Measurements from ENCODE around the gene PIBF1. TPM values are rescaled to one million over a fixed set of nuclear protein-coding genes. Genes with fewer than 3 reads are reported as not detected.

The PIBF1 gene
- total and polyA plus RNA-seq, 10 of the 15 experiments (the other 5 are each of a cell fraction or from before 2014, with no cell fraction given) = 6.4 to 24.5 (median 11.1) TPM

DNA sequence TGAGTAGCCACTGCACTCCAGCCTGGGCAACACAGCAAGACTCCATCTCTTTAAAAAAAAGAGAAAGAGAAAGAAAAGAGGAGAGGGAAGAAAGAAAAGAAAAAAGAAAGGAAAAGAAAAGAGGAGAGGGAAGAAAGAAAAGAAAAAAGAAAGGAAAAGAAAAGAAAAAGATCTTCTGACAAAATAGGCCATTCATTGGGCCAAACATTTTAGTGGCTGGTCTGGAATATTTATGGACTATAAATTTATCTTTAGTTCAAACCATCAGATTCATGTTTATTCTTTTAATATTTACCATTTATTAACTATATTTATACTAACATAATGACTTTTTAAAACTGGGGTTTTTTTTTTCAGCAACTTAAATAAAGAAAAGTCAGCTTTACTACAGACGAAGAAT, 191.3 kb downstream of the PIBF1 start (continued):
- TF ChIP-seq, protein P1, sequence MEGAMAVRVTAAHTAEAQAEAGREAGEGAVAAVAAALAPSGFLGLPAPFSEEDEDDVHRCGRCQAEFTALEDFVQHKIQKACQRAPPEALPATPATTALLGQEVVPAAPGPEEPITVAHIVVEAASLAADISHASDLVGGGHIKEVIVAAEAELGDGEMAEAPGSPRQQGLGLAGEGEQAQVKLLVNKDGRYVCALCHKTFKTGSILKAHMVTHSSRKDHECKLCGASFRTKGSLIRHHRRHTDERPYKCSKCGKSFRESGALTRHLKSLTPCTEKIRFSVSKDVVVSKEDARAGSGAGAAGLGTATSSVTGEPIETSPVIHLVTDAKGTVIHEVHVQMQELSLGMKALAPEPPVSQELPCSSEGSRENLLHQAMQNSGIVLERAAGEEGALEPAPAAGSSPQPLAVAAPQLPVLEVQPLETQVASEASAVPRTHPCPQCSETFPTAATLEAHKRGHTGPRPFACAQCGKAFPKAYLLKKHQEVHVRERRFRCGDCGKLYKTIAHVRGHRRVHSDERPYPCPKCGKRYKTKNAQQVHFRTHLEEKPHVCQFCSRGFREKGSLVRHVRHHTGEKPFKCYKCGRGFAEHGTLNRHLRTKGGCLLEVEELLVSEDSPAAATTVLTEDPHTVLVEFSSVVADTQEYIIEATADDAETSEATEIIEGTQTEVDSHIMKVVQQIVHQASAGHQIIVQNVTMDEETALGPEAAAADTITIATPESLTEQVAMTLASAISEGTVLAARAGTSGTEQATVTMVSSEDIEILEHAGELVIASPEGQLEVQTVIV (IDR thresholded peaks at IDR 0.05; ENCODE audit: borderline replicate concordance, partially characterized antibody) = no peak
- TF ChIP-seq, protein P2, sequence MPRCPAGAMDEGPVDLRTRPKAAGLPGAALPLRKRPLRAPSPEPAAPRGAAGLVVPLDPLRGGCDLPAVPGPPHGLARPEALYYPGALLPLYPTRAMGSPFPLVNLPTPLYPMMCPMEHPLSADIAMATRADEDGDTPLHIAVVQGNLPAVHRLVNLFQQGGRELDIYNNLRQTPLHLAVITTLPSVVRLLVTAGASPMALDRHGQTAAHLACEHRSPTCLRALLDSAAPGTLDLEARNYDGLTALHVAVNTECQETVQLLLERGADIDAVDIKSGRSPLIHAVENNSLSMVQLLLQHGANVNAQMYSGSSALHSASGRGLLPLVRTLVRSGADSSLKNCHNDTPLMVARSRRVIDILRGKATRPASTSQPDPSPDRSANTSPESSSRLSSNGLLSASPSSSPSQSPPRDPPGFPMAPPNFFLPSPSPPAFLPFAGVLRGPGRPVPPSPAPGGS (IDR thresholded peaks at IDR 0.05; ENCODE audit: borderline replicate concordance, insufficient read depth, low read depth, low read length, poor library complexity, severe bottlenecking) = no peak
- TF ChIP-seq GABPA (IDR thresholded peaks at IDR 0.05; ENCODE audit: low read depth) (no peak), HDAC2 (IDR thresholded peaks at IDR 0.05) (no peak)

GRCh38 chr13:72983085-72983768, 201.3 kb downstream of the PIBF1 start:
- WGBS (ENCODE audit: insufficient coverage, insufficient replicate concordance, low lambda C conversion rate, missing lambda C conversion rate) = 77% methylated on average over 5 of the region's 5 CpGs
- H3K4me3 ChIP-seq = no peak overlapping the region
- CTCF ChIA-PET = no interaction called here
- ATAC-seq (no peak), FAIRE-seq (no peak), DNase-seq (ENCODE audit: low read depth, low spot score) (no peak)
- SMC1A ChIA-PET (ENCODE audit: uncharacterized antibody, unreplicated experiment) = interaction anchor here (0.8 to 1.2 kb wide), 2 partner anchors 18 to 23 kb away, joined by 3 to 4 read pairs; no protein-coding TSS in a partner anchor
- in situ Hi-C loops (cut with MboI) = no loop called here
- H2AFZ ChIP-seq (ENCODE audit: control insufficient read depth, low read depth, low read length) = no peak overlapping the region
- no peaks in the 10 kb centered on the region for H3K4me1 ChIP-seq (ENCODE audit: control insufficient read depth, insufficient read depth, low read length)
- POLR2A ChIA-PET = no interaction called here
- no peaks in the 10 kb centered on the region for H3K9me3 ChIP-seq (replicated peaks; ENCODE audit: control insufficient read depth, insufficient read depth, low read length)
- intact Hi-C loops (cut with micrococcal nuclease; ENCODE audit: unreplicated experiment) = no loop called here
- no peaks in the 10 kb centered on the region for H4K20me1 ChIP-seq (ENCODE audit: control insufficient read depth, insufficient read depth)
- H3K36me3 ChIP-seq (ENCODE audit: control insufficient read depth in 2 of 2, insufficient read depth in 2 of 2, low read length in 1 of 2) = no peaks in the 10 kb centered on the region
- BruUV-seq (replicated peaks) = no TSS peak
- H3K4me2 ChIP-seq (ENCODE audit: control insufficient read depth, insufficient read depth) = no peak overlapping the region
- no peak overlapping the region for H3K9ac ChIP-seq (ENCODE audit: control insufficient read depth, insufficient read depth, low read length)
- RAD21 ChIA-PET (ENCODE audit: unreplicated experiment) = no interaction called here
- no peak overlapping the region for H3K27ac ChIP-seq (ENCODE audit: control insufficient read depth, insufficient read depth)
- H3K27me3 ChIP-seq (replicated peaks in 1 of 2; ENCODE audit: control insufficient read depth in 2 of 2, insufficient read depth in 2 of 2, low read length in 1 of 2) = no peaks in the 10 kb centered on the region
- no peaks in the 10 kb centered on the region for H3K79me2 ChIP-seq (ENCODE audit: control insufficient read depth, insufficient read depth, low read length)
- TF ChIP-seq ZNF24 (IDR thresholded peaks at IDR 0.05) (no peak), MTA3 (IDR thresholded peaks at IDR 0.05; ENCODE audit: borderline replicate concordance, low read length) (no peak), SREBF2 (IDR thresholded peaks at IDR 0.05; ENCODE audit: low read length) (no peak), RB1 (IDR thresholded peaks at IDR 0.05; ENCODE audit: borderline replicate concordance) (no peak), CREB1 (IDR thresholded peaks at IDR 0.05; ENCODE audit: low read depth) (no peak), ZBED1 (IDR thresholded peaks at IDR 0.05; ENCODE audit: borderline replicate concordance) (no peak), POLR2A (IDR thresholded peaks at IDR 0.05; ENCODE audit: low read depth, low read length) (no peak), SRF (IDR thresholded peaks at IDR 0.05; ENCODE audit: low read depth in 2 of 2, low read length in 2 of 2) (no peak), RELB (IDR thresholded peaks at IDR 0.05; ENCODE audit: low read depth) (no peak)
- TF ChIP-seq, protein P3, sequence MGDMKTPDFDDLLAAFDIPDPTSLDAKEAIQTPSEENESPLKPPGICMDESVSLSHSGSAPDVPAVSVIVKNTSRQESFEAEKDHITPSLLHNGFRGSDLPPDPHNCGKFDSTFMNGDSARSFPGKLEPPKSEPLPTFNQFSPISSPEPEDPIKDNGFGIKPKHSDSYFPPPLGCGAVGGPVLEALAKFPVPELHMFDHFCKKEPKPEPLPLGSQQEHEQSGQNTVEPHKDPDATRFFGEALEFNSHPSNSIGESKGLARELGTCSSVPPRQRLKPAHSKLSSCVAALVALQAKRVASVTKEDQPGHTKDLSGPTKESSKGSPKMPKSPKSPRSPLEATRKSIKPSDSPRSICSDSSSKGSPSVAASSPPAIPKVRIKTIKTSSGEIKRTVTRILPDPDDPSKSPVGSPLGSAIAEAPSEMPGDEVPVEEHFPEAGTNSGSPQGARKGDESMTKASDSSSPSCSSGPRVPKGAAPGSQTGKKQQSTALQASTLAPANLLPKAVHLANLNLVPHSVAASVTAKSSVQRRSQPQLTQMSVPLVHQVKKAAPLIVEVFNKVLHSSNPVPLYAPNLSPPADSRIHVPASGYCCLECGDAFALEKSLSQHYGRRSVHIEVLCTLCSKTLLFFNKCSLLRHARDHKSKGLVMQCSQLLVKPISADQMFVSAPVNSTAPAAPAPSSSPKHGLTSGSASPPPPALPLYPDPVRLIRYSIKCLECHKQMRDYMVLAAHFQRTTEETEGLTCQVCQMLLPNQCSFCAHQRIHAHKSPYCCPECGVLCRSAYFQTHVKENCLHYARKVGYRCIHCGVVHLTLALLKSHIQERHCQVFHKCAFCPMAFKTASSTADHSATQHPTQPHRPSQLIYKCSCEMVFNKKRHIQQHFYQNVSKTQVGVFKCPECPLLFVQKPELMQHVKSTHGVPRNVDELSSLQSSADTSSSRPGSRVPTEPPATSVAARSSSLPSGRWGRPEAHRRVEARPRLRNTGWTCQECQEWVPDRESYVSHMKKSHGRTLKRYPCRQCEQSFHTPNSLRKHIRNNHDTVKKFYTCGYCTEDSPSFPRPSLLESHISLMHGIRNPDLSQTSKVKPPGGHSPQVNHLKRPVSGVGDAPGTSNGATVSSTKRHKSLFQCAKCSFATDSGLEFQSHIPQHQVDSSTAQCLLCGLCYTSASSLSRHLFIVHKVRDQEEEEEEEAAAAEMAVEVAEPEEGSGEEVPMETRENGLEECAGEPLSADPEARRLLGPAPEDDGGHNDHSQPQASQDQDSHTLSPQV (IDR thresholded peaks at IDR 0.05) = no peak

All from GM12878 (cell line).